DOHH2 (cell line): ENCODE results near the gene TNFRSF4.
A peak's percentile ranks its signal among the peaks of the same experiment; 100 is the strongest.

Experiments used
- H3F3A ChIP-seq: fragments of 200-600 bp; sonication (generic), shearing (Covaris generic); 2 replicates; pipeline ENCODE4 v1.6.0; 2016; ENCODE audit warnings: antibody characterized with exemption, mild to moderate bottlenecking; ENCODE audit not compliant: control insufficient read depth, insufficient read depth
- H3K27ac ChIP-seq: fragments of 200-600 bp; sonication (generic); 2 replicates; pipeline ENCODE4 v1.5.1; 2014; ENCODE audit warnings: low read depth, mild to moderate bottlenecking, low read length, moderate library complexity
- H3K27me3 ChIP-seq: fragments of 200-600 bp; sonication (generic); 2 replicates; pipeline ENCODE4 v1.6.1; 2014; ENCODE audit warnings: mild to moderate bottlenecking, low read length, mixed read lengths; ENCODE audit not compliant: control insufficient read depth
- H3K36me3 ChIP-seq: fragments of 200-600 bp; sonication (generic); 2 replicates; pipeline ENCODE4 v1.6.1; 2014; ENCODE audit warnings: mild to moderate bottlenecking, low read length, moderate library complexity, mixed read lengths; ENCODE audit not compliant: control insufficient read depth
- H3K4me1 ChIP-seq: fragments of 200-600 bp; sonication (generic); 2 replicates; pipeline ENCODE4 v1.6.1; 2014; ENCODE audit warnings: mild to moderate bottlenecking, low read length, mixed read lengths; ENCODE audit not compliant: control insufficient read depth
- H3K4me2 ChIP-seq: fragments of 200-600 bp; sonication (generic); 2 replicates; pipeline ENCODE4 v1.6.0; 2014; ENCODE audit warnings: mild to moderate bottlenecking, low read length, moderate library complexity
- H3K4me3 ChIP-seq: fragments of 200-600 bp; sonication (generic); 2 replicates; pipeline ENCODE4 v1.5.1; 2014; ENCODE audit warnings: mild to moderate bottlenecking, low read length, mixed read lengths
- H3K79me2 ChIP-seq: fragments of 200-600 bp; sonication (generic); 2 replicates; pipeline ENCODE4 v1.6.1; 2014; ENCODE audit warnings: mild to moderate bottlenecking, low read length, mixed read lengths; ENCODE audit not compliant: control insufficient read depth
- H3K9me2 ChIP-seq: fragments of 200-600 bp; sonication (generic); replicated peaks from 2 replicates; pipeline ENCODE4 v1.6.1; 2014; ENCODE audit warnings: mild to moderate bottlenecking, low read length, mixed read lengths; ENCODE audit not compliant: control insufficient read depth
- H3K9me3 ChIP-seq: fragments of 200-600 bp; sonication (generic); 2 replicates; pipeline ENCODE4 v1.6.1; 2014; ENCODE audit warnings: antibody characterized with exemption, low read length, mixed read lengths; ENCODE audit not compliant: control insufficient read depth, insufficient read depth
- H4K20me1 ChIP-seq: fragments of 200-600 bp; sonication (generic); 2 replicates; pipeline ENCODE4 v1.6.0; 2014; ENCODE audit warnings: low read depth, mild to moderate bottlenecking, antibody characterized with exemption, low read length, moderate library complexity; ENCODE audit not compliant: control insufficient read depth, insufficient read depth
- CTCF ChIP-seq: fragments of 200-600 bp; sonication (generic); IDR thresholded peaks from one replicate; pipeline ENCODE4 v1.5.1; 2014; ENCODE audit warnings: antibody characterized with exemption, mild to moderate bottlenecking, low read depth, low read length; ENCODE audit not compliant: poor library complexity, severe bottlenecking
- EZH2phosphoT487 ChIP-seq: fragments of 200-600 bp; sonication (generic); IDR thresholded peaks from 2 replicates; pipeline ENCODE4 v1.6.1; 2017; ENCODE audit warnings: borderline replicate concordance, mild to moderate bottlenecking, antibody characterized with exemption, low read length, moderate library complexity, mixed read lengths

Gene TNFRSF4

DNA sequence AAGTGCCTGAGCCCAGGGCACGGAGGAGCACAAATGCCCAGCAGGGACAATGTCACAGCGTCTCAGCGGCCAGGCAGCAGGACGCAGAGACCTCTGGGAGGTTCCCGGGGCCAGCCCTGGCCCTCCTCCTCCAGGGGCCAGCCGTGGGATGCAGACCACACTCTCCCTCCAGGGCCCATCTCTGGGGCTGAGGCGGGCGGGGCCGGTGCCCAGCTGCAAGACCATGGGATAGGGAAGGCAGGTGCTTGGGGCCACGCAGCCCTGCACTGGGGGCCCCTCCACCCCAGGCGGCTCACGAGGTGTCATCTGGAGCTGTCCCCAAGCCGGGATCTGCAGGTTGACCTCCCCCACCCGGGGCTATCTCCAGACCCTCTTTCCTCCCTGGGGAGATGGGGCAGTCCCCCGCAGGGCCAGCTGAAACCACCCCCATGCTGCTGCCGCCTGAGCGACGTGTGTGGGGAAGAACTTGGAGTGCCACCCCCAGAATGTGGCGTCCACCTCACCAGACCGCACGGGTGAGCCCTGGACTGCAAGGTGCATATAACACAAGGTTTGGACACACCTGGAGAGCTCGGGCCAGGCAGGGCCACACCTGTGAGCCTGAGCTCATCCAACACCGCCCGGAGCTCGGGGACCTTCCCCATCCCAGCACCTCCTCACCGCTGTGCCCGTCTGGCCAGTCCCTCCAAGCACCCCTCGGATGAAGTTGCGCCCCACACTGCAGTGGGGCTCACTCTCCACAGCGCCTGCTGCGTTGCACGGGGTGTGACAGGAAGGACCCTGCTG lies 44.3 kb downstream of the TNFRSF4 start:
- H3K4me3 ChIP-seq: peak overlapping the region; percentile 8; the same call in 1 of the 2 replicates
- no peaks in the 10 kb centered on the region for H3F3A ChIP-seq
- H3K9me2 ChIP-seq: no peaks in the 10 kb centered on the region
- H3K4me1 ChIP-seq: peaks cover 37% of the 10 kb centered on the region
- H3K27ac ChIP-seq: no peak overlapping the region
- no peaks in the 10 kb centered on the region for H3K79me2 ChIP-seq
- no peaks in the 10 kb centered on the region for H4K20me1 ChIP-seq
- H3K9me3 ChIP-seq: no peaks in the 10 kb centered on the region
- no peaks in the 10 kb centered on the region for H3K36me3 ChIP-seq
- H3K27me3 ChIP-seq: peaks cover 50% of the 10 kb centered on the region
- peak overlapping the region; percentile 42 for H3K4me2 ChIP-seq
- TF ChIP-seq EZH2phosphoT487 (no peak; the same call in 1 of the 2 replicates), CTCF (no peak)

DNA sequence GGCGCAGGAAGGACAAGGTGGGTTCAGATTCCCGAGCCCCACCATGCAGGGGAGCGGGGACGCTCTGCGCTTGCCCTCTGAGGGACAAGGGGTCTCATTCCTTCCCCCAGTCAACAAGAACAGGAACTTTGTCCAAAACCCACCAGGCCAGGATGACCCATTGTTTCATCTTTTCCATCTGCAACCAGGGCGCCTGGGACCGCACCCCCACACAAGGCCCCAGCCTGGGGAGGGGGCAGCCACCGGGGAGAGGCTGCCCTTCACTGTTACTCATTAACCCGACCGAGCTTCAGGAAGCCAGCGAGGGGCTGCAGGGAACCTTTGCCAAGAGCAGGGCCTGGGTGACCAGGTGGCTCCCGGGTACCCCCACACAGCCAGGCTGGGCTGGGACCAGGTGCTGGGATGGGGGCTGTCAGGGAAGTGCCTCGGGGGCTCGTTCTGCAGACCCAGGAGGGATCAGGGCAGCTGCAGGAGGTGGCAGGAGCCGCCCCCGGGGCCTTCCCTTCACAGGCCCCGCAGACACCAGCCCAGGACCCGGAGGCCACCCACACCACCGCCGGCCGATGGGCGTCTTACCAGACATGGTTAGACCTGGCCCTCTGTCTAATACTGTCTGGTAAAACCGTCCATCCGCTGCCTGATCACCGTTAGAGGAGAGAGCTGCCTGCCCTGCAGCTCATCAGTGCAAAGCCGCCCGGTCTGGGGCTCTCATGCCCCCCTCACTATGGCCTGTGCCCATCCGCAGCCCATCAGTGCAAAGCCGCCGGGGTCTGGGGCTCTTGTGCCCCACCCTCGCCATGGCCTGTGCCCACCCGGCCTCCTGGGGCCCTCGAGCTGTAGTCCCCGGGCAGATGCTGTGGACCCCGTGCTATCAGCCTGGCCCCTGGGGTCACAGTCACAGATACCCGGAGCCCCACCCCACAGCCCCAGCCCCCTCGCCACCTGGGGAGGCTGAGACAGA lies 45.2 kb downstream of the TNFRSF4 start:
- no peak overlapping the region for H3K4me3 ChIP-seq
- peaks cover 49% of the 10 kb centered on the region for H3K27me3 ChIP-seq
- no peak for TF ChIP-seq EZH2phosphoT487
- no peak for TF ChIP-seq CTCF
- H3K4me1 ChIP-seq: peaks cover 32% of the 10 kb centered on the region
- no peaks in the 10 kb centered on the region for H3K9me2 ChIP-seq
- H3K79me2 ChIP-seq: no peaks in the 10 kb centered on the region
- no peaks in the 10 kb centered on the region for H4K20me1 ChIP-seq
- H3K4me2 ChIP-seq: no peak overlapping the region
- no peak overlapping the region for H3K27ac ChIP-seq
- H3F3A ChIP-seq: no peaks in the 10 kb centered on the region
- no peaks in the 10 kb centered on the region for H3K36me3 ChIP-seq
- H3K9me3 ChIP-seq: no peaks in the 10 kb centered on the region

- Histone ChIP-seq H3K9me3 (no peaks in the 10 kb centered on the region), H4K20me1 (no peaks in the 10 kb centered on the region), H3K36me3 (no peaks in the 10 kb centered on the region), H3F3A (no peaks in the 10 kb centered on the region), H3K9me2 (no peaks in the 10 kb centered on the region), H3K27me3 (peaks cover 41% of the 10 kb centered on the region), H3K4me1 (peaks cover 32% of the 10 kb centered on the region), H3K4me2 (no peak overlapping the region), H3K4me3 (no peak overlapping the region), H3K27ac (no peak overlapping the region), H3K79me2 (no peaks in the 10 kb centered on the region)
- TF ChIP-seq EZH2phosphoT487 (no peak), CTCF (no peak)
Observed at GRCh38 chr1:1167841-1168450, 46.0 kb downstream of the TNFRSF4 start.
